ENCODE measurements around the gene SUPT5H.

The SUPT5H gene

DNA sequence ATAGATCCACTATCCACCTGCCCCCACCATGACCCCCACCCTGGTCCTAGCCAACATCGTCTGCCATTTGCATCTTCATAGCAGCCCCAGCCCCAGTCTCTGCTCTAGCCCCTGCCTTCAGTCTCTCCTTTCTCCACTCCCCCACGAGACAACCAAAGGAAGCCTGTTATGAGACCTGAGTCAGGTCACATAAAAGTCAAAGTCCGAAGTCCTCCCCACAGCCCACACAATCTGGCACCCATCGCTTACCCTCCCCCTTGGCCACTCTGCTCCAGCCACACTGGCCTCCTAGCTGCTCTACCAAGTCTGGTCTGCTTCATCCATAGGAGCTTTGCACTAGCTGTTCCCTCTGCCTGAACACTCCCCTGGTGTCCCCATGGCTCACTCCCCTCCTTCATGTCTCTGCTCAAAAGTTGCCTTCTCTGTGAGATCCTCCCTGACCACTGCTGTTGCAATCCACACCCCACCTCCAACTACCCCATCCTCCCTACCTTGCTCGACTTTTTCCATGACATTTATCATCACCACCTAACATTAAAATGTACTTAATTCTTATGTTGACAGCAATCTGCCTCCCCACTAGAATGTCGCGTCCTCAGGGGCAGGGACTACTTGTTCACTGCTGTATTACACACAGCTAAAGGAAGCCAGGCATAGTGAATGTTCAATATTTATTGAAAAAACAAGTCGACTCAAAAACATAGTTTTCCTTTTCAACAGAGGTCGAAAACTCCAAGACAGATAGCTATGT is 34.1 kb upstream of the SUPT5H start:
- peak overlapping the region; percentile 91 for H3K9ac ChIP-seq (ENCODE audit: low read depth, low read length)
- H3K4me1 ChIP-seq (ENCODE audit: control insufficient read depth, insufficient read depth, low read length): peaks cover 33% of the 10 kb centered on the region
- peak overlapping the region; percentile 80 for H3K4me3 ChIP-seq (ENCODE audit: low read length)

GRCh38 chr19:39411832-39412099 is 33.6 kb upstream of the SUPT5H start:
- no peaks in the 10 kb centered on the region for H3K27me3 ChIP-seq (ENCODE audit: control insufficient read depth, insufficient read depth, low read length)
- no peaks in the 10 kb centered on the region for H3K9me3 ChIP-seq (replicated peaks; ENCODE audit: low read length)
- peaks cover 32% of the 10 kb centered on the region for H3K4me1 ChIP-seq (ENCODE audit: control insufficient read depth, insufficient read depth, low read length)
- H3K4me3 ChIP-seq (ENCODE audit: low read length): peak overlapping the region; percentile 80
- H3K9ac ChIP-seq (ENCODE audit: low read depth, low read length): peak overlapping the region; percentile 91
- H3K36me3 ChIP-seq (ENCODE audit: insufficient read depth, low read length): peaks cover 21% of the 10 kb centered on the region
- peak overlapping the region; percentile 86 for H3K4me2 ChIP-seq (ENCODE audit: low read length)

More for the DNA sequence above, 34.1 kb upstream of the SUPT5H start:
- Histone ChIP-seq H3K36me3 (ENCODE audit: insufficient read depth, low read length) (peaks cover 19% of the 10 kb centered on the region), H3K27me3 (ENCODE audit: control insufficient read depth, insufficient read depth, low read length) (no peaks in the 10 kb centered on the region), H3K9me3 (replicated peaks; ENCODE audit: low read length) (no peaks in the 10 kb centered on the region), H3K4me2 (ENCODE audit: low read length) (peak overlapping the region; percentile 86)

DNA sequence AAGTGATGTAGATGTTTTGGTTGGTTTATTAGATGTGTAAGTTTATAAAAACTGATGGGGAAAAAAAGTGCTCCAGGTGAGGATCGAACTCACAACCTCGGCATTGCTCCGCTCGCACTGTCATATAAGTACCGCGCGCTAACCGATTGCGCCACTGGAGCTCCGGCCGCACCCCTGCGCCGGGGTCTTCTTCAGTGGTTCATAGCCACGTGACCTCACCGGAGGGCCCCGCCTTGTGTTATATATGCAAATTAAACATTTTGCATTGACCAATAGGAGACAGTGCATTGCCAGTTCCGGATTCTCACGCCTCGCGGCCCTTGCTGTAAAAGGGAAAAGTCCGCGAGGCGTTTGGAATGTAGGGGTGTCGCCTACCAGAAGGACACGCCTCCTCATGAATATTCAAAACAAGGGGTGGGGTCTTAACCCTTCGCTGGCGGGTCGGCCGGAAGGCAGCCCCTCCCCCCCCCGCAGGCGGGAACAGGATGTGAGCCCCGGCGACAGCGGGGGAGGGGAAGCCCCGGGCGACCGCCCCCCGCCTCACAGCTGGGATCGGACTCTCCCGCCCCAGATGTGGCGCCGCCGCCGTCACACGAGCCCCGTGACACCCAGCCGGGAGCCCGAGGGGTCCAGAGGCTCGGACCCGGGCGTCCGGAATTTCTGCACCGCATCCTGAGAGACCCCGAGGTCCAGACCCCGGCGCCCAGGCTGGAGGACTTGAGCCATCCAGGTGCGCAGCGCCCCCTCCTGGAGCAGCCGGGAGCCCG is 33.1 kb upstream of the SUPT5H start, which contains the start of gene PLEKHG2:
Gene PLEKHG2, plus strand, starts transcription at position 570 of the 767 bp plus-strand sequence. CDS start 1,418 bp downstream, outside the sequence.
- Histone ChIP-seq H3K4me2 (ENCODE audit: low read length) (peak within 1 kb of the TSS; percentile 95), H3K9ac (ENCODE audit: low read depth, low read length) (peak within 1 kb of the TSS; percentile 98), H3K9me3 (replicated peaks; ENCODE audit: low read length) (no peaks in the 10 kb centered on the region), H3K4me3 (ENCODE audit: low read length) (peak within 1 kb of the TSS; percentile 93), H3K36me3 (ENCODE audit: insufficient read depth, low read length) (peaks cover 22% of the 10 kb centered on the region), H3K4me1 (ENCODE audit: control insufficient read depth, insufficient read depth, low read length) (peaks cover 32% of the 10 kb centered on the region), H3K27me3 (ENCODE audit: control insufficient read depth, insufficient read depth, low read length) (no peaks in the 10 kb centered on the region)

DNA sequence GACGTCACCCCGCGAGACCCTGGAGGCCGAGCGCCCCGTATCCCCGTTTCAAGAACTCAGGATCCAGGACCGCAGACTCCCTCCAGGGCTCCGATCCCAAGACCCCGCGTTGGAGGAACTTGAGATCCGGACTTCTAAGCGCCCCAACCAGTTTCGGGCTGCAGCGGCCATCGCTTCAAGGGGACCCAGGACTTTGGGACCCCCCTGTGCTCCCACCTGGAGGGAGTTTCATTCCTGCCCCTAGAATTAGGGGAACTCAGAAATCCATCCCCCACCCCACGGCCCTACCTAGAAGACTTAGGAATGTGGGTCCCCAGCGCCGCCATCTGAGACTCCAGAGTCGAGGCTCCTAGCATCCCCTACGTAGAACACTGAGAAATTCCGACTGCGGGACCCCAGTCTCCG is 32.5 kb upstream of the SUPT5H start:
- peak overlapping the region; percentile 95 for H3K4me2 ChIP-seq (ENCODE audit: low read length)
- peaks cover 32% of the 10 kb centered on the region for H3K4me1 ChIP-seq (ENCODE audit: control insufficient read depth, insufficient read depth, low read length)
- no peaks in the 10 kb centered on the region for H3K27me3 ChIP-seq (ENCODE audit: control insufficient read depth, insufficient read depth, low read length)
- H3K36me3 ChIP-seq (ENCODE audit: insufficient read depth, low read length): peaks cover 21% of the 10 kb centered on the region
- H3K9ac ChIP-seq (ENCODE audit: low read depth, low read length): peak overlapping the region; percentile 98
- H3K9me3 ChIP-seq (replicated peaks; ENCODE audit: low read length): no peaks in the 10 kb centered on the region
- peak overlapping the region; percentile 93 for H3K4me3 ChIP-seq (ENCODE audit: low read length)

DNA sequence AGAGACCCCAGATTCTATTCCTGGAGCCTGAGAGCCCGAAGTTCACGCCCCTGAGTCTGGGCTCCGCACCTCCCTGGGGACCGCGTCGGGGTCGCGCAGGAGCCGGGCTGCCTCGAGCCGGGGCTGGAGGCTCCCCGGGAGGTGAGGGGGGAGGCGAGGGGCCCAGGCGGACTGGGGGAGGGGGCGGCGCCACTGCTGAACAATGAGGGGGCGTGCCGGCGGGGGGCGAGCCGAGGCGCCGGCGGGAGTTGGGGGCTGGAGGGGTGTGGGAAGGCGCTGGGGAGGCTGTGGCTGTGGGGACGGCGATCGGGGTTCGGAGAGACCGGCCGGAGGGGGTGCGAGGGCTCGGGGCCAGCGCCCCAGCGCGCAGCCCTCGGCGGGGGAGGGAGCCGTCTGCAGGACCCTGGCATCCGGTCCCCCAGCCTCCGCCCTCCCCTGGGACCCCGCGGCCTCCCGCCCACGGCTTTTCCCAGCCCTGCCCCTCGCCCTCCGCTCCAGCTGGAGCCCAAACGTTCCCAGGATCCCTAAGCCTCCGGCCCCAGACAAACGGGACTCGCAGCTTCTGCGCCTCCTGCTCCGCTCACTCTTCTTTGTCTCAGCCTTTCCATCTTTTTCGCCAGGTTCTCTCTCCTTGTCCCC is 32.0 kb upstream of the SUPT5H start:
- H3K9ac ChIP-seq (ENCODE audit: low read depth, low read length): peak overlapping the region; percentile 98
- H3K27me3 ChIP-seq (ENCODE audit: control insufficient read depth, insufficient read depth, low read length): no peaks in the 10 kb centered on the region
- H3K4me3 ChIP-seq (ENCODE audit: low read length): peak overlapping the region; percentile 93
- peaks cover 19% of the 10 kb centered on the region for H3K36me3 ChIP-seq (ENCODE audit: insufficient read depth, low read length)
- peak overlapping the region; percentile 95 for H3K4me2 ChIP-seq (ENCODE audit: low read length)
- peaks cover 32% of the 10 kb centered on the region for H3K4me1 ChIP-seq (ENCODE audit: control insufficient read depth, insufficient read depth, low read length)
- no peaks in the 10 kb centered on the region for H3K9me3 ChIP-seq (replicated peaks; ENCODE audit: low read length)

- peak overlapping the region; percentile 93 for H3K4me3 ChIP-seq (ENCODE audit: low read length)
- no peaks in the 10 kb centered on the region for H3K9me3 ChIP-seq (replicated peaks; ENCODE audit: low read length)
- peak overlapping the region; percentile 98 for H3K9ac ChIP-seq (ENCODE audit: low read depth, low read length)
These were observed 31.3 kb upstream of the SUPT5H start for GRCh38 chr19:39413911-39414608.

DNA sequence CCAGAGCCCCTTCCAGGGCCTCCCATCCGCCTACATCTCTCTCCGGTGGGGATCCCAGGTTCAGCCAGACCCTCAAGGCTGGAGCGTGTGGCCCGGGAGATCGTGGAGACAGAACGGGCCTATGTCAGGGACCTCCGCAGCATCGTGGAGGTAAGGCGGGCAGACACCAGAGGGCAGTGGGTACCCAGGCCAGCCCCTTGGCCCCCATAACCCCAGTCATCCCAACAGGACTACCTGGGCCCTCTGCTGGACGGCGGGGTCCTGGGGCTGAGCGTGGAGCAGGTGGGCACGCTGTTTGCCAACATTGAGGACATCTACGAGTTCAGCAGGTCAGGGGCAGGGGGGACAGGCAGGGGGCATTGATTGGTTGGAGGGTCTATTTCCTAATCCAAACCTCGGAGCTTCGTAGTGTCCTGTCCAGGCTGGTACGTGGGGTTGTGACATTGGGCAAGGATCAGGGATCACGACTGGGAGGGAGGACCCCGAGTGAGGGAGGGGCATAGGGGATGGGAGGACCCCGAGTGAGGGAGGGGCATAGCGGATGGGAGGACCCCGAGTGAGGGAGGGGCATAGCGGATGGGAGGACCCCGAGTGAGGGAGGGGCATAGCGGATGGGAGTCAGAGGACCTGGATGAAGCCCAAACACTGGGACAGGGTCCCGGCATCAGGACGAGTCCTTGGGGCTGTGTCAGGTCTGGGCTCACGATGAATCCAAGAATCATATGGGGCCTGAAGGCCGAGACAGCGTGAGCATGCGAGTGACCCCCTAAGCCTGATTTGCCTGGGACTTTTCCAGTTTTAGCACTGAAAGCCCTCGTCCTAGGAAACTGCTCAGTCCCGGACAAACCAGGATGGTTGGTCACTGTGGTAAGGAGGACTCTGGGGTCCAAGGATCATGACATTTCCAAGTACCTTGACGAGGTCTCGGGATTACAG is 30.0 kb upstream of the SUPT5H start:
- Histone ChIP-seq H3K4me3 (ENCODE audit: low read length) (peak overlapping the region; percentile 93), H3K4me1 (ENCODE audit: control insufficient read depth, insufficient read depth, low read length) (peaks cover 25% of the 10 kb centered on the region), H3K9ac (ENCODE audit: low read depth, low read length) (peak overlapping the region; percentile 98)

More at GRCh38 chr19:39413911-39414608, 31.3 kb upstream of the SUPT5H start:
- H3K4me1 ChIP-seq (ENCODE audit: control insufficient read depth, insufficient read depth, low read length): peaks cover 32% of the 10 kb centered on the region
- peak overlapping the region; percentile 95 for H3K4me2 ChIP-seq (ENCODE audit: low read length)
- H3K36me3 ChIP-seq (ENCODE audit: insufficient read depth, low read length): peaks cover 19% of the 10 kb centered on the region
- no peaks in the 10 kb centered on the region for H3K27me3 ChIP-seq (ENCODE audit: control insufficient read depth, insufficient read depth, low read length)

DNA sequence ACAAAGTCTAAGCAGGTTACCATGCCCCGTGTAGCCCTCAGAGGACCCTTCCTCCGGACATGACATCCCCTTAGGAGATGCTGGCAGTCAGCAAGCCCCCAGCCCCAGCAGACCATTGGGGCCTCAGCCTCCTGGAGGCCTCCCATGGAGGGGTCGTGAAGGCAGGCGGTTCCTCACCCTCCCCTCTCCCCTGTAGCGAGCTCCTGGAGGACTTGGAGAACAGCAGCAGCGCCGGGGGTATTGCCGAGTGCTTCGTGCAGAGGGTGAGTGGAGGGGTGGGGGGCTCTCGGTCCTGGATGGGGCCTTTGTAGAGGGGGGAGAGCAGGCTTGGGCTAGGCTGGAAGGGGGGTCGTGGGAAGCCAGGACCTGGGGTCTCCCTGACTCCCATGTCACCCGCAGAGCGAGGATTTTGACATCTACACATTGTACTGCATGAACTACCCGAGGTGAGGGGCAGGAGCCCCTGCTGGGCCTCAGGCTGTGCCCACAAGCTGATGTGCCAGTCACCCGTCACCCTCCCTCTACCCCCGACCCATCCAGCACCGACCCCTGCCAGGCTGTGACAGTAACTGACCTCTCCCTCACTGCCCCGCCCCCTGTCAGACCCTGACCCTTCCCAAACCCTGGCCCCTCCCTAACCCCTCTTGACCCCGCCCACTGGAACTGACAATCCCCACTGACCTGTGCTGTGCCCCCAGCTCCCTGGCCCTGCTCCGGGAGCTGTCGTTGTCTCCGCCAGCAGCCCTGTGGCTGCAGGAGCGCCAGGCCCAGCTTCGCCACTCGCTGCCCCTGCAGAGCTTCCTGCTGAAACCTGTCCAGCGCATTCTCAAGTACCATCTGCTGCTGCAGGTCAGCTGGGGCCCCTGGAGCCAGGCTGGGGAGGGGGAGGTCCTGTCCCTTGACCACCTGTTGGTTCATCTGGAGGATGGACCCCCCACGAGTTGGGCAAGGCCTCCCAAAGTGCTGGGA is 28.9 kb upstream of the SUPT5H start:
- H3K9me3 ChIP-seq (replicated peaks; ENCODE audit: low read length): no peaks in the 10 kb centered on the region
- no peaks in the 10 kb centered on the region for H3K27me3 ChIP-seq (ENCODE audit: control insufficient read depth, insufficient read depth, low read length)
- H3K4me3 ChIP-seq (ENCODE audit: low read length): no peak overlapping the region
- peaks cover 35% of the 10 kb centered on the region for H3K36me3 ChIP-seq (ENCODE audit: insufficient read depth, low read length)
- H3K4me1 ChIP-seq (ENCODE audit: control insufficient read depth, insufficient read depth, low read length): peaks cover 15% of the 10 kb centered on the region
- H3K9ac ChIP-seq (ENCODE audit: low read depth, low read length): no peak overlapping the region
- H3K4me2 ChIP-seq (ENCODE audit: low read length): peak overlapping the region; percentile 95

More for the DNA sequence above, 30.0 kb upstream of the SUPT5H start:
- H3K9me3 ChIP-seq (replicated peaks; ENCODE audit: low read length): no peaks in the 10 kb centered on the region
- H3K27me3 ChIP-seq (ENCODE audit: control insufficient read depth, insufficient read depth, low read length): no peaks in the 10 kb centered on the region
- peaks cover 27% of the 10 kb centered on the region for H3K36me3 ChIP-seq (ENCODE audit: insufficient read depth, low read length)
- peak overlapping the region; percentile 95 for H3K4me2 ChIP-seq (ENCODE audit: low read length)

- H3K4me1 ChIP-seq (ENCODE audit: control insufficient read depth, insufficient read depth, low read length): peaks cover 12% of the 10 kb centered on the region
- no peak overlapping the region for H3K4me3 ChIP-seq (ENCODE audit: low read length)
- peaks cover 44% of the 10 kb centered on the region for H3K36me3 ChIP-seq (ENCODE audit: insufficient read depth, low read length)
- no peak overlapping the region for H3K9ac ChIP-seq (ENCODE audit: low read depth, low read length)
- H3K4me2 ChIP-seq (ENCODE audit: low read length): no peak overlapping the region
- H3K9me3 ChIP-seq (replicated peaks; ENCODE audit: low read length): no peaks in the 10 kb centered on the region
- H3K27me3 ChIP-seq (ENCODE audit: control insufficient read depth, insufficient read depth, low read length): no peaks in the 10 kb centered on the region
These were observed 27.8 kb upstream of the SUPT5H start for GRCh38 chr19:39417463-39418181.

All from skeletal muscle satellite cell (primary cell).